ENCODE results near the gene FAIM. TPM values are rescaled to one million over a fixed set of nuclear protein-coding genes. Genes with fewer than 3 reads are reported as not detected.
"Not testable (repeated sequence)": the region's sequence is repeated elsewhere in the genome, so short reads cannot be mapped to it uniquely, and the experiment has no call there.

FAIM gene
- total RNA-seq (10 to 100 TPM in 2 of 7 donors, 1 to 10 TPM in 5; 7.2 to 27.5 (median 9.2) TPM), polyA plus RNA-seq (10 to 100 TPM; 12.4 to 26.8 TPM)
- long read RNA-seq, donor 1, transcript FAIM-204 (5 exons, 946 nt): major isoform, 9 of 17 reads
- long read RNA-seq, donor 1, partial matches to known transcripts: 1 of 17 reads
- long read RNA-seq, donor 1, other reads (novel, unspliced or antisense): 3 of 17 reads
- long read RNA-seq, donor 2, transcript FAIM-203 (5 exons, 927 nt): major isoform, 9 of 11 reads
- long read RNA-seq, donor 2, partial matches to known transcripts: 0 of 11 reads
- long read RNA-seq, donor 2, other reads (novel, unspliced or antisense): 0 of 11 reads
- long read RNA-seq, donor 3, transcript FAIM-204 (5 exons, 946 nt): major isoform, 5 of 11 reads
- long read RNA-seq, donor 3, partial matches to known transcripts: 0 of 11 reads
- long read RNA-seq, donor 3, other reads (novel, unspliced or antisense): 2 of 11 reads

- DNase-seq: peak; percentile 63 to 85 (median 73)
- peak within 1 kb of the TSS; percentile 83 for H3K4me3 ChIP-seq
- H3K27ac ChIP-seq: peak within 1 kb of the TSS; percentile 91 to 98
- intact Hi-C loops (cut with DNase I): loop anchor here in 2 of 4 donors (5.0 to 10.0 kb wide), 2 partner anchors 226 to 309 kb away; partner anchors contain the start of gene PIK3CB (in 1 of the 2)
- H3K9me3 ChIP-seq: no peaks in the 10 kb centered on the region
- H3K4me1 ChIP-seq (ENCODE audit: insufficient read depth): no peaks in the 10 kb centered on the region
- 1 to 3% (median 2%) methylated on average over 59 to 68 of the region's 68 CpGs for WGBS, 3 donors
- H3K36me3 ChIP-seq: no peaks in the 10 kb centered on the region
- TF ChIP-seq POLR2A (IDR thresholded peaks at IDR 0.05) (peak; percentile 22), EP300 (IDR thresholded peaks at IDR 0.05) (no peak), CTCF (IDR thresholded peaks at IDR 0.05) (no peak)
- no peaks in the 10 kb centered on the region for H3K27me3 ChIP-seq
These were observed at the start of gene FAIM for GRCh38 chr3:138608322-138609135. FAIM (plus strand) TSS chr3:138608771; CDS start chr3:138619727, 10,956 bp downstream.

DNA sequence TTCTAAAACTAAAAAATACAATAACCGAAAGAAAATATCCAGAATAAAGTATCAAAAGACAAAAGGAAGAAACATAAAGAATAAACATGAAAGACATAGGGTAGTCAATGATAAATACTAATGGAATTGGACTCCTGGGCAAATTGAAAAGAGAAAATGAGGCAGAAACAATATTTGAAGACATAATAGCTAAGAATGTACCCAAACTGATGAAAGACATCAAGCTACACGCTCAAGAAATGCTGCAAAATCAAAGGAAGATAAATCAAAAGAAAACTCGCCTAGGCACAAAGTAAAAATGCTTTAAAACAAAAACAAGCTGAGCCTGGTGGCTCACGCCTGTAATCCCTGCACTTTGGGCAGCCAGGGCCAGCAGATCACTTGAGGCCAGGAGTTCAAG lies 49.4 kb upstream of the FAIM start:
- 69 to 99% (median 73%) methylated on average over 4 of the region's 4 CpGs for WGBS, 3 donors
- TF ChIP-seq CTCF (IDR thresholded peaks at IDR 0.05) (no peak), EP300 (IDR thresholded peaks at IDR 0.05) (no peak), POLR2A (IDR thresholded peaks at IDR 0.05) (no peak)
- no peak overlapping the region for H3K27ac ChIP-seq
- intact Hi-C loops (cut with DNase I): no loop called here
- no peak for DNase-seq
- no peaks in the 10 kb centered on the region for H3K4me1 ChIP-seq (ENCODE audit: insufficient read depth)
- H3K27me3 ChIP-seq: no peaks in the 10 kb centered on the region
- no peak overlapping the region for H3K4me3 ChIP-seq
- H3K36me3 ChIP-seq: no peaks in the 10 kb centered on the region
- H3K9me3 ChIP-seq: peaks cover 0 to 15% of the 10 kb centered on the region in 2 donors

DNA sequence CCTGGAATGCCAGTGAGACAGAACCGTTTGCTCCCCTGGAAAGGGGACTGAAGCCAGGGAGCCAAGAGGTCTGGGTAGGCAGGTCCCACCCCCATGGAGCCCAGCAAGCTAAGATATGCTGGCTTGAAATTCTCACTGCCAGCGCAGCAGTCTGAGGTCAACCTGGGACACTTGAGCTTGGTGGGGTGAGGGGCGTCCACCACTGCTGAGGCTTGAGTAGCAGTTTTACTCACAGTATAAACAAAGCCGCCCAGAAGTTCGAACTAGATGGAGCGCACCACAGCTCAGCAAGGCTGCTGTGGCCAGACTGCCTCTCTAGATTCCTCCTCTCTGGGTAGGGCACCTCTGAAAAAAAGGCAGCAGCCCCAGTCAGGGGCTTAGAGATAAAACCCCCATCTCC lies 48.1 kb upstream of the FAIM start:
- TF ChIP-seq CTCF (IDR thresholded peaks at IDR 0.05) (no peak), POLR2A (IDR thresholded peaks at IDR 0.05) (no peak), EP300 (IDR thresholded peaks at IDR 0.05) (no peak)
- no peak overlapping the region for H3K27ac ChIP-seq
- H3K36me3 ChIP-seq: no peaks in the 10 kb centered on the region
- no peaks in the 10 kb centered on the region for H3K27me3 ChIP-seq
- peaks cover 0 to 11% of the 10 kb centered on the region in 2 donors for H3K9me3 ChIP-seq
- no peak overlapping the region for H3K4me3 ChIP-seq
- no peak for DNase-seq
- intact Hi-C loops (cut with DNase I): no loop called here
- no peaks in the 10 kb centered on the region for H3K4me1 ChIP-seq (ENCODE audit: insufficient read depth)
- 96 to 99% (median 97%) methylated on average over 6 of the region's 6 CpGs for WGBS, 3 donors

DNA sequence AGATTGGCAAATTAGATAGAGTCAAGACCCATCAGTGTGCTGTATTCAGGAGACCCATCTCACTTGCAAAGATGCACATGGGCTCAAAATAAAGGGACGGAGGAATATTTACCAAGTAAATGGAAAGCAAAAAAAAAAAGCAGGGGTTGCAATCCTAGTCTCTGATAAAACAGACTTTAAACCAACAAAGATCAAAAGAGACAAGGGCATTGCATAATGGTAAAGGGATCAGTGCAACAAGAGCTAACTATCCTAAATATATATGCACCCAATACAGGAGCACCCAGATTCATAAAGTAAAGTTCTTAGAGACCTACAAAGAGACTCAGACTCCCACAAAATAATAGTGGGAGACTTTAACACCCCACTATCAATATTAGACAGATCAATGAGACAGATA lies 45.7 kb upstream of the FAIM start:
- H3K36me3 ChIP-seq; H3K4me1 ChIP-seq (ENCODE audit: insufficient read depth); H3K27ac ChIP-seq; H3K4me3 ChIP-seq; DNase-seq; intact Hi-C loops (cut with DNase I); H3K27me3 ChIP-seq; H3K9me3 ChIP-seq: not testable (repeated sequence)
- WGBS, 3 donors: 95 to 100% (median 98%) methylated on average over 1 of the region's 1 CpG

- H3K36me3 ChIP-seq; H3K4me3 ChIP-seq; H3K27ac ChIP-seq; H3K9me3 ChIP-seq; intact Hi-C loops (cut with DNase I); DNase-seq; H3K4me1 ChIP-seq (ENCODE audit: insufficient read depth); H3K27me3 ChIP-seq: not testable (repeated sequence)
- 80 to 92% (median 91%) methylated on average over 2 of the region's 2 CpGs for WGBS, 3 donors
These were observed 42.3 kb upstream of the FAIM start for GRCh38 chr3:138566293-138566692.

All from ovary (tissue), 10 donors.